GM23248 (cell line): ENCODE results near the gene DDAH1.

Experiments used
- EZH2 ChIP-seq: fragments of 200-600 bp; sonication (generic); IDR thresholded peaks from 2 replicates; pipeline ENCODE4 v1.6.1; 2018; ENCODE audit warnings: antibody characterized with exemption, mild to moderate bottlenecking; ENCODE audit not compliant: insufficient read depth, poor library complexity, severe bottlenecking
- EZH2phosphoT487 ChIP-seq: fragments of 200-600 bp; sonication (generic); IDR thresholded peaks from 2 replicates; pipeline ENCODE4 v1.6.1; 2018; ENCODE audit warnings: antibody characterized with exemption, moderate library complexity, mild to moderate bottlenecking, low read depth; ENCODE audit not compliant: insufficient read depth

- TF ChIP-seq EZH2 (no peak), EZH2phosphoT487 (no peak)
Measured at GRCh38 chr1:85397490-85398032, 67.4 kb downstream of the DDAH1 start.
